H1 (cell line): ENCODE measurements around the gene SLC25A38. TPM values are rescaled to one million over a fixed set of nuclear protein-coding genes. Genes with fewer than 3 reads are reported as not detected.

ENCODE experiments used
- CHD7 ChIP-seq: fragments of 300-600 bp; sonication (generic); IDR thresholded peaks from 2 replicates; pipeline ENCODE4 v1.7.1; 2012; ENCODE audit warnings: low read length, moderate library complexity, mild to moderate bottlenecking, inconsistent platforms; ENCODE audit not compliant: insufficient replicate concordance
- polyA plus RNA-seq, 7 experiments: library from polyadenylated mRNA; depleted of rRNA in 3 of 7; stranded (reverse) in 5 of 7; unstranded in 2 of 7; fragments of >200 nt in 5 of 7; fragments of 200-250 nt in 2 of 7; gene quantifications; 1 replicate in 5 of 7; 2 replicates in 1 of 7; 4 replicates in 1 of 7; pipeline versions ENCODE4 v1.2.1 to v1.2.3, GENCODE V29; 2011 to 2013; ENCODE audit warnings: missing spikeins in 2 of 7, mixed read lengths in 2 of 7
- total RNA-seq: library from RNA; stranded (reverse); fragmentation: NEBNext Ultra II Directional; extraction: Animal tissue kit (Norgen Biotek cat#: 25700); gene quantifications from 2 replicates; pipeline ENCODE4 v1.2.1, GENCODE V29; 2021

SLC25A38 gene
- total and polyA plus RNA-seq, 2 of the 8 experiments (the other 6 are each of a cell fraction or from before 2014, with no cell fraction given) = 41.2 to 45.8 TPM

GRCh38 chr3:39432342-39432741 lies 49.2 kb downstream of the SLC25A38 start (continued):
- no peak for TF ChIP-seq CHD7
